Aorta (tissue), 5 donors: ENCODE measurements around the gene SSTR4. TPM values are rescaled to one million over a fixed set of nuclear protein-coding genes. Genes with fewer than 3 reads are reported as not detected.

ENCODE experiments used
- ATAC-seq: fragments of 200-7000 bp; cut with Tn5 transposase; one replicate; pipeline ENCODE4 v1.9.1; 2022; ENCODE audit warnings: moderate library complexity; ENCODE audit not compliant: low FRiP score
- DNase-seq, 2 donors: peaks; one replicate each; pipeline ENCODE4 v3.0.0-alpha.2; 2020
- H3K27ac ChIP-seq, 2 donors: one replicate each; pipeline ENCODE4 v1.5.1; 2013; ENCODE audit warnings: low read length in 2 of 2, mild to moderate bottlenecking in 2 of 2, moderate library complexity in 2 of 2, control low read depth in 1 of 2, inconsistent platforms in 1 of 2, low read depth in 1 of 2
- H3K27me3 ChIP-seq, 2 donors: one replicate each; pipeline ENCODE4 v1.6.1; 2013; ENCODE audit warnings: control low read depth in 1 of 2, low read length in 1 of 2, mild to moderate bottlenecking in 1 of 2, moderate library complexity in 1 of 2; ENCODE audit not compliant: insufficient read depth in 2 of 2, control insufficient read depth in 1 of 2
- H3K36me3 ChIP-seq, 2 donors: one replicate each; pipeline ENCODE4 v1.6.1; 2013; ENCODE audit warnings: control low read depth in 1 of 2, low read length in 1 of 2, mild to moderate bottlenecking in 1 of 2; ENCODE audit not compliant: insufficient read depth in 2 of 2, control insufficient read depth in 1 of 2
- H3K4me1 ChIP-seq, 2 donors: one replicate each; pipeline ENCODE4 v1.6.1; 2013; ENCODE audit warnings: low read length in 2 of 2, control low read depth in 1 of 2, mild to moderate bottlenecking in 1 of 2, moderate library complexity in 1 of 2; ENCODE audit not compliant: insufficient read depth in 2 of 2, control insufficient read depth in 1 of 2
- H3K4me3 ChIP-seq, 2 donors: one replicate each; pipeline ENCODE4 v1.5.1; 2013; ENCODE audit warnings: low read length in 2 of 2, control low read depth in 1 of 2, mild to moderate bottlenecking in 1 of 2
- H3K9me3 ChIP-seq: one replicate; pipeline ENCODE4 v1.6.1; 2013; ENCODE audit warnings: mild to moderate bottlenecking, low read length; ENCODE audit not compliant: control insufficient read depth
- WGBS, 2 donors: extraction: QIAGEN DNeasy Blood & Tissue Kit; methylation state at CpG; one replicate each; pipeline ENCODE4 v1.1.7; 2013; 5-methylcytosine and 5-hydroxymethylcytosine counted together
- intact Hi-C, 2 donors: fragments of 100-400 bp; cut with DNase I; formaldehyde crosslinking; loops; one replicate each; pipeline versions ENCODE4 v1.14.2 to v1.15.0; 2022
- polyA plus RNA-seq, 2 donors: library from polyadenylated mRNA; stranded (reverse); fragments of 200-250 nt; gene quantifications; one replicate each; pipeline ENCODE4 v1.2.3, GENCODE V29; 2013
- total RNA-seq, 2 donors: library from RNA; stranded (reverse); fragmentation: NEBNext Ultra II Directional; extraction: Animal tissue kit (Norgen Biotek cat#: 25700); gene quantifications; one replicate each; pipeline ENCODE4 v1.2.1, GENCODE V29; 2021
- donor health status: healthy with polysubstance abuse.
- donor health status: Bipolar disorder and iron deficiency.
- donor health status: DM: no; HTN: no; CAD: no.
- donor health status: DM: no; HTN: no; CAD: no.
- donor health status: DM: yes; HTN: yes; CAD: no.

Gene SSTR4
- total and polyA plus RNA-seq, 4 donors: not detected

DNA sequence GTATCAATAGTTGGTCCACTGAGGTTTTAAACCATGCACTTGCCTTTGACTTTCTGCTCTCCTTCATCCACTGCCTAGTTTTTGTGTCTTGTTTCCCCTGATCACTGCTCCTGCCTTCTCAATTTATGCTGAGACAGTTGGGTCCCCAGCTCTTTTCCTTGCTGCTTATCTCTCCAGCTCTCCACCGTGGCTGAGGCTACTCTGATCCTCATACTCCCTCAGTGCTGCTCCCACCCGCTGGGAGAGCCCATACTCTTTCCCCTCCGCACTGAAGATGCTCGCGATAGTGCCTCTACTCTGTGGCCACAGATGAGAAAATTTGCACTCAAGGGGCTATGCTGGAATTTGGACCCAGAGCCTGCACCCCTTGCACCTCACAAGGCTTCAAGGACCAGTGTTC lies 17.8 kb downstream of the SSTR4 start:
- H3K36me3 ChIP-seq: no peaks in the 10 kb centered on the region
- 91 to 94% methylated on average over 5 of the region's 5 CpGs for WGBS, 2 donors
- no peak overlapping the region for H3K4me3 ChIP-seq
- DNase-seq: no peak
- no peak overlapping the region for H3K27ac ChIP-seq
- H3K27me3 ChIP-seq: no peaks in the 10 kb centered on the region
- intact Hi-C loops: loop anchor here in 1 of 2 donors (5.0 kb wide), 4 partner anchors 34 to 361 kb away; partner anchors contain the start of genes CD93 and NXT1
- no peak for ATAC-seq
- no peaks in the 10 kb centered on the region for H3K4me1 ChIP-seq
- H3K9me3 ChIP-seq: no peaks in the 10 kb centered on the region

DNA sequence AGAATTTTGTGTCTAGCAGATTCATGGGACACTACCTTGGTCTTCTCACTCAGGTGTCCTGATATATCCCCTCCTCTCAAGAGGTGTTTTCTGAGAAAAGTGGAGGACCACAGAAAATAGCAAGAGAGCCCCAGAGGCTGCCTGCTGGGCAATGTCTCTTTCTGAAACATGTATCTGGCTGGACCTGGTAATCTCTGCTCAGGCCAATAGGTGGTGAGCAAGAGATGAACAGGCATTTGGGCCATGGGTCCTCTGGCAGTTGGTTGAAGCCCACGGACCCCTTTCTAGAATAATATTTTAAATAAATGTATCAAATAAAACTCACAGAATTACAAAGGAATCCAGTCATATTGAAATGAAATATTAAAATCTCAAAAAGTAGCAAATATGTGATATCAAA lies 23.1 kb downstream of the SSTR4 start:
- DNase-seq (no peak), ATAC-seq (no peak)
- 61 to 70% methylated on average over 1 of the region's 1 CpG for WGBS, 2 donors
- H3K27me3 ChIP-seq: no peaks in the 10 kb centered on the region
- peaks cover 10 to 14% of the 10 kb centered on the region in 2 donors for H3K4me1 ChIP-seq
- no peak overlapping the region for H3K4me3 ChIP-seq
- no peaks in the 10 kb centered on the region for H3K36me3 ChIP-seq
- intact Hi-C loops: no loop called here
- no peak overlapping the region for H3K27ac ChIP-seq
- no peaks in the 10 kb centered on the region for H3K9me3 ChIP-seq

DNA sequence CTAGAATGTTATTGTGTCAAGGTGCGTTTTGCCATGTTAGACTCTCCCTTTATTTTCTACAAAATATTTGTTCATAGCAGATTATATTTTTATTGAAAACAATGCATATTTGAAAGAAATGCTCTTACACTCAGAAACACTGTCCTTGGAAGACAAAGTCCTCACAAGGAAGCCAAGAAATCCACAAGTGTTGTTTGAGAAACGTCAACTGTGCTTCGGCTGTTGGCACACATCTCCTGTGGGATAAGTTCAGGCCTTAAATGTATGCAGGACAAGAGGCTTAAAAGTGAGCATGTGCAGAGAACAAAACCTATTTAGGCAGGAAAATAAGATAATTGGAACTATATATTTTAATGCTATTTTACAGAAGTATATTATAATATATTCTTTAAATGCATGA lies 23.9 kb downstream of the SSTR4 start:
- Histone ChIP-seq H3K4me1 (peaks cover 10 to 14% of the 10 kb centered on the region in 2 donors), H3K27ac (no peak overlapping the region), H3K4me3 (no peak overlapping the region), H3K27me3 (no peaks in the 10 kb centered on the region), H3K9me3 (no peaks in the 10 kb centered on the region), H3K36me3 (no peaks in the 10 kb centered on the region)
- WGBS, 2 donors: 44 to 47% methylated on average over 3 of the region's 3 CpGs
- no peak for DNase-seq
- intact Hi-C loops: no loop called here
- ATAC-seq: no peak

DNA sequence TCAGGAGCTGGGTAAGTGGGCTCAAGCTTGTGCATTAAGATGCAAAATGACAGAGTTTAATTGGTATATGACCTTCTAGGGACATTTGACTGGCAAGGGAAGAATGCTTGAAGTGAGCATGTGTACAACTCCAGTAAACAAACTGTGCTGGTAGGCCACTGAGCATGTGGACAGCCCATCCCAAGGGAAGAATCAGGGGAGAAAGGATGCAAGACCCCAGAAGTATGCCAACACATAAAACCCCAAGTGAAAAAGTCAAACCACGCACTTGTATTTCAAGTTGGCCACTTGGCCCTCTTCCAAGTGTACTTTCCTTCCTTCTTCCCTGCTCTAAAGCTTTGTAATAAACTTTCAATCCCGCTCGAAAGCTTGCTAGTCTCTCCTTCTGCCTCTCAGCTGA lies 24.7 kb downstream of the SSTR4 start:
- no peaks in the 10 kb centered on the region for H3K36me3 ChIP-seq
- intact Hi-C loops: loop anchor here (5.0 kb wide), 2 partner anchors 87 to 298 kb away; no protein-coding TSS in a partner anchor
- H3K4me3 ChIP-seq: no peak overlapping the region
- ATAC-seq: no peak
- 39 to 43% methylated on average over 3 of the region's 3 CpGs for WGBS, 2 donors
- DNase-seq: peak in 1 of 2 donors; percentile 21
- H3K27ac ChIP-seq: peak overlapping the region; percentile 33 to 91
- H3K9me3 ChIP-seq: no peaks in the 10 kb centered on the region
- peaks cover 10 to 14% of the 10 kb centered on the region in 2 donors for H3K4me1 ChIP-seq
- no peaks in the 10 kb centered on the region for H3K27me3 ChIP-seq

DNA sequence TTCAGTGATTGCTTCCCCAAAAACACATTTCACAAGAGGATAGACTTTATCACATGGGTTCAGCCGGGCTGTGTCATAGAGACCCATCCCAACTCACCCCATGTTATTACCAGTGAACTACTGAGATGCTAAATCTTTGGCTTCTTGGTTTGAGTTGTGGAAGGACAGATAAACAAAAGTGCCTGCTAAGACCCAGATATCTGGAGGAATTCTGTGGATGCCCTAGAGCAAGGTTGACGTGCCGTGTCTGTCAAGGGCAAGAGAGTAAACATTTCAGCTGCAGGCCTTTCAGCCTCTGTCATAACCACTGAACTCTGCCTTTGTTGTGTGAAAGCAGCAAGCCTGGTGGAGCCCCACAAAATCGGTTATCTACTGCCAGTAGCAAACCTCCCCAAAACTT lies 25.5 kb downstream of the SSTR4 start:
- H3K9me3 ChIP-seq: no peaks in the 10 kb centered on the region
- no peak overlapping the region for H3K4me3 ChIP-seq
- peaks cover 10 to 14% of the 10 kb centered on the region in 2 donors for H3K4me1 ChIP-seq
- no peak for ATAC-seq
- 95 to 96% methylated on average over 4 of the region's 4 CpGs for WGBS, 2 donors
- intact Hi-C loops: loop anchor here (5.0 kb wide), 2 partner anchors 87 to 298 kb away; no protein-coding TSS in a partner anchor
- H3K27ac ChIP-seq: peak overlapping the region; percentile 91 to 99
- no peak for DNase-seq
- no peaks in the 10 kb centered on the region for H3K27me3 ChIP-seq
- no peaks in the 10 kb centered on the region for H3K36me3 ChIP-seq

DNA sequence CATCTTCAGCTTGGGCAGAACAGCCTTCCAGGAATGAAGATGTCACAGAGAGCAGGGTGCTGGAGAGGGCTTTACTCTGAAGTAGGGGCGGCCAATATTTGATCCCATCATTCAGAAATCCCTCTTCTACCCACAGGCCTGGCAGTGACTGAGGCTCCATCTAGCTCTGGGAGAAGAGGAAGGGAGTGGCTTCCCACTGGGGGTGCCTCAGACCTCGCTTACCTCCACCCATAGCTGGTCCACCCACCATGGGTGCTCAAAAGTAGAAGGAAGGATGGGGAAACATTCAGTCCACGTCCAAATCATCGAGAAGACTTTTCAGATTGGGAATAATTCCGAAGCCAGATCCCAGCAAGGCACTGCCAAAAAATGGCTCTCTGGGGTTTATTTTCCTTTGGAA lies 26.1 kb downstream of the SSTR4 start:
- peak; percentile 39 for ATAC-seq
- DNase-seq: peak in 1 of 2 donors; percentile 32
- intact Hi-C loops: loop anchor here (5.0 kb wide), 2 partner anchors 86 to 299 kb away; no protein-coding TSS in a partner anchor
- H3K4me1 ChIP-seq: peaks cover 10 to 14% of the 10 kb centered on the region in 2 donors
- H3K9me3 ChIP-seq: no peaks in the 10 kb centered on the region
- no peaks in the 10 kb centered on the region for H3K27me3 ChIP-seq
- WGBS, 2 donors: 33 to 36% methylated on average over 5 of the region's 5 CpGs
- no peaks in the 10 kb centered on the region for H3K36me3 ChIP-seq
- H3K4me3 ChIP-seq: no peak overlapping the region
- H3K27ac ChIP-seq: peak overlapping the region; percentile 91 to 99

DNA sequence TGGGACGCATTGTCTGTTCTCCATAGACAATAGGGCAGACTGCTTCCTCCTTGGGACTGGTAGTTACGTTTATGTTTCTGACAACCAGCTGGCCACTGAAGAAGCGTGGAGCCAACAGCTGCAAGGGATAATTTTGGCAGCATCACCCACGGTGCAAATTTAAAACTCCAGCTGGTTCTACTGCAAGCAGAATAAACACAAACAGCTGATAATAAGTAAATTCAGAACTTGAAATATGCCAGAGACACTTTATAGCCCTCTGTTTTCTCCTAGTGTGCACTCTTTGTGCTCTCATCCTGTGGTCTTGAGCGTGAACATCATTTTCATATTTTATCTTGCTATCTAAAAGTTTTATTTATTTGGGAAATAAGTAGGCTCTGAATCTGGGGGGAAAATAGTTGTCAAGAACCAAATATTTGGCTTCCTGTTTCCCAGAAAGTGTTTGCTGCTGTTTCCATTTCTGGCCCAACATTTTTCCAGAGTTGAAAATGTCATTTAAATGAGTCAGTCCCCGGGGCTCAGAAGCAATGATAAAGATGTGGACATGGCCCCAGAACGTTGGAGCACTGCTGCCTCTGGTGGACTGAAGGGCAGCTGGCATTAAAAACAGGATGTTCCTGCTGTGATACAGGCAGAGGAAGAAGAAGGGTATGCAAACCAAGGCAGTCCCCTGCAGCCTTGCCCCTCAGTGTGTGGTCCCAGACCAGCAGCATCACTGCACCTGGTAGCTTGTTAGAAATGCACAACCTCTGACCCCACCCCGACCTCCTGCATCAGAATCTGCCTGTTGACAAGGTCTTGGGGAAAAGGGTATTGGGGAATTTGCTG lies 26.8 kb downstream of the SSTR4 start:
- WGBS, 2 donors: 8% methylated on average over 8 of the region's 8 CpGs
- Histone ChIP-seq H3K36me3 (no peaks in the 10 kb centered on the region), H3K27ac (peak overlapping the region; percentile 91 to 99), H3K4me3 (no peak overlapping the region), H3K9me3 (no peaks in the 10 kb centered on the region), H3K4me1 (peaks cover 10 to 14% of the 10 kb centered on the region in 2 donors), H3K27me3 (no peaks in the 10 kb centered on the region)
- intact Hi-C loops: loop anchor here (2.0 to 5.0 kb wide), 3 partner anchors 85 to 300 kb away; no protein-coding TSS in a partner anchor
- DNase-seq: peak; percentile 75 to 81
- ATAC-seq: peak; percentile 87

DNA sequence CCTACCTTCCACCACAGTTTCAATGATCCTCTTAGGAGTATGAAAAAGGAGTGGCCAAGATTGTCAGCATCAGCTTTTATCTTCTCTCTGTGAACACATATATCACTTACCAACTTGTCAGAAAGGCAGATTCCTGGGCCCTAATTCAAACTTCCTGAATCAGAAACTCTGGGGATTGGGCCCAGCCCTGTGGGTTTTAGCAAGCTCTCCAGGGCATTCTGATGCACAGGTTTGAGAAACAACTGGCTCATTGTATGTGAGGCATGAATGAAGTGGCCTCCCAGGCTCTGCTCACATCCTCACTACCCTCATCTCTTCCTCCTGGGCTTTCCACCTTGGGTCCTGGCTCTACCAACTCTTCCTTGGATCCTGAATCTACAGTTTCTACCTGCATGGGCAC lies 27.5 kb downstream of the SSTR4 start:
- peaks cover 10 to 14% of the 10 kb centered on the region in 2 donors for H3K4me1 ChIP-seq
- H3K27me3 ChIP-seq: no peaks in the 10 kb centered on the region
- intact Hi-C loops: loop anchor here (2.0 to 5.0 kb wide), 3 partner anchors 84 to 300 kb away; no protein-coding TSS in a partner anchor

More for the DNA sequence above, 27.5 kb downstream of the SSTR4 start:
- no peaks in the 10 kb centered on the region for H3K9me3 ChIP-seq
- no peaks in the 10 kb centered on the region for H3K36me3 ChIP-seq
- H3K4me3 ChIP-seq: no peak overlapping the region
- peak overlapping the region; percentile 65 to 77 for H3K27ac ChIP-seq
- DNase-seq: no peak
- no peak for ATAC-seq
